Gastrocnemius medialis (tissue), 4 donors: ENCODE results near the gene YOD1.

Experiments used
- POLR2A ChIP-seq, 2 donors: fragments of 450-650 bp; IDR thresholded peaks; one replicate each; pipeline ENCODE4 v1.6.1; 2017; ENCODE audit warnings: antibody characterized with exemption in 2 of 2, mild to moderate bottlenecking in 2 of 2, moderate library complexity in 2 of 2
- TF ChIP-seq, protein P1 (sequence below), 5 experiments: fragments of 450-650 bp in 3 of 5; fragments of 200-600 bp in 2 of 5; sonication (generic) in 2 of 5; IDR thresholded peaks in 4 of 5; conservative IDR thresholded peaks in 1 of 5; 1 replicate in 4 of 5; 2 replicates in 1 of 5; pipeline ENCODE4 v1.5.1; 2016 to 2019; ENCODE audit warnings: antibody characterized with exemption in 5 of 5, mild to moderate bottlenecking in 3 of 5, moderate library complexity in 3 of 5

DNA sequence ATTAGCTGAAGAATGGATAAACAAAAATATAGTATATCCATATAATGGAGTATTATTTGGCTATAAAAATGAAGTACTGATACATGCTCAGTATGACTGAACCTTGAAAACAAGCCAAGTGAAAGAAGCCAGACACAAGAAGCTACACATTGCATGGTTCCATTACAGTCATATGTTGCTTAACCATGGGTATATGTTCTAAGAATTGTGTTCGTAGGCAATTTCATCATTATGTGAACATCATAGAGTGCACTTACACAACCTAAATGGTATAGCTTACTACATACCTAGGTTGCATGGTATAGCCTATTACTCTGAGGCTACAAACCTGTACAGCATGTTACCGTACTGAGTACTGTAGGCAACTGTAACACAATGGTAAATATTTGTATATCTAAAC is 52.2 kb downstream of the YOD1 start:
- TF ChIP-seq, protein P1, sequence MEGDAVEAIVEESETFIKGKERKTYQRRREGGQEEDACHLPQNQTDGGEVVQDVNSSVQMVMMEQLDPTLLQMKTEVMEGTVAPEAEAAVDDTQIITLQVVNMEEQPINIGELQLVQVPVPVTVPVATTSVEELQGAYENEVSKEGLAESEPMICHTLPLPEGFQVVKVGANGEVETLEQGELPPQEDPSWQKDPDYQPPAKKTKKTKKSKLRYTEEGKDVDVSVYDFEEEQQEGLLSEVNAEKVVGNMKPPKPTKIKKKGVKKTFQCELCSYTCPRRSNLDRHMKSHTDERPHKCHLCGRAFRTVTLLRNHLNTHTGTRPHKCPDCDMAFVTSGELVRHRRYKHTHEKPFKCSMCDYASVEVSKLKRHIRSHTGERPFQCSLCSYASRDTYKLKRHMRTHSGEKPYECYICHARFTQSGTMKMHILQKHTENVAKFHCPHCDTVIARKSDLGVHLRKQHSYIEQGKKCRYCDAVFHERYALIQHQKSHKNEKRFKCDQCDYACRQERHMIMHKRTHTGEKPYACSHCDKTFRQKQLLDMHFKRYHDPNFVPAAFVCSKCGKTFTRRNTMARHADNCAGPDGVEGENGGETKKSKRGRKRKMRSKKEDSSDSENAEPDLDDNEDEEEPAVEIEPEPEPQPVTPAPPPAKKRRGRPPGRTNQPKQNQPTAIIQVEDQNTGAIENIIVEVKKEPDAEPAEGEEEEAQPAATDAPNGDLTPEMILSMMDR (IDR thresholded peaks at IDR 0.05 in 4 of 5, conservative IDR thresholded peaks at IDR 0.05 in 1 of 5) = no peak
- TF ChIP-seq POLR2A (IDR thresholded peaks at IDR 0.05) = no peak
